Measurements from ENCODE around the gene HECTD3. TPM values are rescaled to one million over a fixed set of nuclear protein-coding genes. Genes with fewer than 3 reads are reported as not detected.
A peak's percentile ranks its signal among the peaks of the same experiment; 100 is the strongest.

Gene HECTD3
- polyA plus RNA-seq, 3 donors, result 13.9 to 53.9 (median 16.7) TPM

GRCh38 chr1:45043094-45043493, 32.0 kb upstream of the HECTD3 start:
- Histone ChIP-seq H3K4me3 (replicated peaks in 1 of 3; ENCODE audit: low read depth in 2 of 3, low read length in 3 of 3) (no peak overlapping the region), H2AFZ (ENCODE audit: insufficient read depth, low read depth, low read length, poor library complexity, severe bottlenecking) (peak overlapping the region; percentile 17), H3K9ac (ENCODE audit: insufficient read depth, low read length, poor library complexity, severe bottlenecking) (no peak overlapping the region), H4K20me1 (ENCODE audit: insufficient read depth, low read length) (no peaks in the 10 kb centered on the region), H3K27ac (ENCODE audit: low read depth in 1 of 2, low read length in 2 of 2) (no peak overlapping the region), H3K36me3 (replicated peaks in 1 of 2; ENCODE audit: control insufficient read depth in 1 of 2, insufficient read depth in 2 of 2, low read length in 2 of 2) (no peaks in the 10 kb centered on the region), H3K4me2 (replicated peaks; ENCODE audit: extremely low read depth, low read length, poor library complexity, severe bottlenecking) (no peak overlapping the region), H3K9me3 (replicated peaks in 1 of 2; ENCODE audit: control insufficient read depth in 1 of 2, insufficient read depth in 1 of 2, low read length in 2 of 2) (no peaks in the 10 kb centered on the region), H3K79me2 (ENCODE audit: insufficient read depth, low read length) (no peaks in the 10 kb centered on the region), H3K4me1 (ENCODE audit: control insufficient read depth in 1 of 2, insufficient read depth in 2 of 2, low read length in 2 of 2) (no peaks in the 10 kb centered on the region), H3K27me3 (ENCODE audit: control insufficient read depth in 2 of 2, insufficient read depth in 2 of 2, low read length in 2 of 2) (no peaks in the 10 kb centered on the region)
- WGBS (ENCODE audit: insufficient coverage), result 100% methylated on average over 5 of the region's 5 CpGs
- no peak overlapping the region for H3K27ac Mint-ChIP-seq
- DNase-seq, result no peak
- H3K36me3 Mint-ChIP-seq, result no peaks in the 10 kb centered on the region
- H3K27me3 Mint-ChIP-seq (ENCODE audit: low read depth in 3 of 3), result no peaks in the 10 kb centered on the region
- intact Hi-C loops (cut with micrococcal nuclease), result no loop called here
- TF ChIP-seq, protein P1, sequence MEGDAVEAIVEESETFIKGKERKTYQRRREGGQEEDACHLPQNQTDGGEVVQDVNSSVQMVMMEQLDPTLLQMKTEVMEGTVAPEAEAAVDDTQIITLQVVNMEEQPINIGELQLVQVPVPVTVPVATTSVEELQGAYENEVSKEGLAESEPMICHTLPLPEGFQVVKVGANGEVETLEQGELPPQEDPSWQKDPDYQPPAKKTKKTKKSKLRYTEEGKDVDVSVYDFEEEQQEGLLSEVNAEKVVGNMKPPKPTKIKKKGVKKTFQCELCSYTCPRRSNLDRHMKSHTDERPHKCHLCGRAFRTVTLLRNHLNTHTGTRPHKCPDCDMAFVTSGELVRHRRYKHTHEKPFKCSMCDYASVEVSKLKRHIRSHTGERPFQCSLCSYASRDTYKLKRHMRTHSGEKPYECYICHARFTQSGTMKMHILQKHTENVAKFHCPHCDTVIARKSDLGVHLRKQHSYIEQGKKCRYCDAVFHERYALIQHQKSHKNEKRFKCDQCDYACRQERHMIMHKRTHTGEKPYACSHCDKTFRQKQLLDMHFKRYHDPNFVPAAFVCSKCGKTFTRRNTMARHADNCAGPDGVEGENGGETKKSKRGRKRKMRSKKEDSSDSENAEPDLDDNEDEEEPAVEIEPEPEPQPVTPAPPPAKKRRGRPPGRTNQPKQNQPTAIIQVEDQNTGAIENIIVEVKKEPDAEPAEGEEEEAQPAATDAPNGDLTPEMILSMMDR (IDR thresholded peaks at IDR 0.05), result no peak
- peaks cover 2% of the 10 kb centered on the region for H3K4me1 Mint-ChIP-seq
- no peaks in the 10 kb centered on the region for H3K9me3 Mint-ChIP-seq
- no peak overlapping the region for H3K4me3 Mint-ChIP-seq

DNA sequence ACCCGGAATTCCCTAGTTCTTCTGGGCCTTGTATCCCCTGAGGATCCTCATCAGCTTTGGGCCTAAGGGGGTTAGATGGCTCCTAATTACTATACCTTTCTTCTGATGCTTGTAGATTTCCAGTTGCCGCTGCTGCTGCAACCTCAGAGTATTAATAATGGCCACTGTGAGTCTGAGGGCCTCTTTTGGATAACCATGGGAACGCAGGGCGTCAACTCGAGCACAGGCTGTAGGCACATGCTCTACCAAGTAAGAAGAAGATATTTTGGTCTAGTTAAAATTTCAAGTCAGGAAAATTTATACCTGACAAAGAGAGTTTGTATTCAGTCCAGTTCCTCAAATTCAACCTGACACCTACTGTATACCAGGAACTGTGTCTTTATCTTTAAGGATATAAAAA, 29.2 kb upstream of the HECTD3 start:
- H3K4me1 ChIP-seq (ENCODE audit: control insufficient read depth in 1 of 2, insufficient read depth in 2 of 2, low read length in 2 of 2), result no peaks in the 10 kb centered on the region
- Mint-ChIP-seq H3K4me3 (no peak overlapping the region), H3K27me3 (ENCODE audit: low read depth in 3 of 3) (no peaks in the 10 kb centered on the region), H3K36me3 (no peaks in the 10 kb centered on the region), H3K4me1 (peaks cover 3% of the 10 kb centered on the region), H3K27ac (no peak overlapping the region), H3K9me3 (no peaks in the 10 kb centered on the region)
- H3K4me3 ChIP-seq (replicated peaks in 1 of 3; ENCODE audit: low read depth in 2 of 3, low read length in 3 of 3), result no peak overlapping the region
- no peaks in the 10 kb centered on the region for H3K36me3 ChIP-seq (replicated peaks in 1 of 2; ENCODE audit: control insufficient read depth in 1 of 2, insufficient read depth in 2 of 2, low read length in 2 of 2)
- H3K4me2 ChIP-seq (replicated peaks; ENCODE audit: extremely low read depth, low read length, poor library complexity, severe bottlenecking), result no peak overlapping the region
- H3K79me2 ChIP-seq (ENCODE audit: insufficient read depth, low read length), result no peaks in the 10 kb centered on the region
- no peak overlapping the region for H2AFZ ChIP-seq (ENCODE audit: insufficient read depth, low read depth, low read length, poor library complexity, severe bottlenecking)
- no peak overlapping the region for H3K27ac ChIP-seq (ENCODE audit: low read depth in 1 of 2, low read length in 2 of 2)
- H4K20me1 ChIP-seq (ENCODE audit: insufficient read depth, low read length), result no peaks in the 10 kb centered on the region
- TF ChIP-seq, protein P1 (IDR thresholded peaks at IDR 0.05), result no peak
- H3K9me3 ChIP-seq (replicated peaks in 1 of 2; ENCODE audit: control insufficient read depth in 1 of 2, insufficient read depth in 1 of 2, low read length in 2 of 2), result no peaks in the 10 kb centered on the region
- H3K9ac ChIP-seq (ENCODE audit: insufficient read depth, low read length, poor library complexity, severe bottlenecking), result no peak overlapping the region
- no CpG with 5 or more reads among the region's 5 CpGs for WGBS (ENCODE audit: insufficient coverage)
- no peak for DNase-seq
- intact Hi-C loops (cut with micrococcal nuclease), result no loop called here
- H3K27me3 ChIP-seq (ENCODE audit: control insufficient read depth in 2 of 2, insufficient read depth in 2 of 2, low read length in 2 of 2), result no peaks in the 10 kb centered on the region

Data from CD14-positive monocyte (primary cell).